ENCODE data around the gene ZNF287.
"Not testable (repeated sequence)": the region's sequence is repeated elsewhere in the genome, so short reads cannot be mapped to it uniquely, and the experiment has no call there.

Gene ZNF287
- 9.4 reads per million, percentile 30 among the genes with 10 or more reads in this experiment for total RNA-seq

- DNase-seq, result peak; percentile 90
Observed at GRCh38 chr17:16568541-16569357, at the start of gene ZNF287. Gene ZNF287, minus strand, starts transcription at chr17:16569204. Its CDS starts 1,473 bp downstream, at chr17:16567731.

GRCh38 chr17:16617481-16618060 lies 48.6 kb upstream of the ZNF287 start:
- no peak for DNase-seq

GRCh38 chr17:16599537-16599936 lies 30.5 kb upstream of the ZNF287 start:
- DNase-seq, result no peak

GRCh38 chr17:16593356-16594102 lies 24.5 kb upstream of the ZNF287 start:
- DNase-seq, result no peak

- peak; percentile 91 for DNase-seq
Observed at GRCh38 chr17:16589097-16589969, 20.3 kb upstream of the ZNF287 start.

- no peak for DNase-seq
Observed at GRCh38 chr17:16585796-16586195, 16.8 kb upstream of the ZNF287 start.

- peak; percentile 89 for DNase-seq
Observed at GRCh38 chr17:16584273-16584995, 15.4 kb upstream of the ZNF287 start.

GRCh38 chr17:16583781-16584180 lies 14.8 kb upstream of the ZNF287 start:
- no peak for DNase-seq

- no peak for DNase-seq
Observed at GRCh38 chr17:16573466-16573865, 4.5 kb upstream of the ZNF287 start.

- DNase-seq, result no peak
Observed at GRCh38 chr17:16569358-16569712, 331 bp upstream of the ZNF287 start.

- no peak for DNase-seq
Observed at GRCh38 chr17:16552637-16553045, 16.4 kb downstream of the ZNF287 start.

- no peak for DNase-seq
Observed at GRCh38 chr17:16551878-16552636, 16.9 kb downstream of the ZNF287 start.

GRCh38 chr17:16537130-16537458 lies 31.9 kb downstream of the ZNF287 start:
- no peak for DNase-seq

GRCh38 chr17:16534236-16534635 lies 34.8 kb downstream of the ZNF287 start:
- no peak for DNase-seq

GRCh38 chr17:16529906-16530305 lies 39.1 kb downstream of the ZNF287 start:
- DNase-seq, result no peak

- no peak for DNase-seq
Observed at GRCh38 chr17:16527298-16527697, 41.7 kb downstream of the ZNF287 start.

- not testable (repeated sequence) for DNase-seq
Observed at GRCh38 chr17:16525556-16525955, 43.4 kb downstream of the ZNF287 start.

GRCh38 chr17:16521070-16521727 lies 47.8 kb downstream of the ZNF287 start:
- peak; percentile 49 for DNase-seq

- no peak for DNase-seq
Observed at GRCh38 chr17:16519021-16519420, 50.0 kb downstream of the ZNF287 start.

GRCh38 chr17:16517477-16517876 lies 51.5 kb downstream of the ZNF287 start:
- no peak for DNase-seq

- DNase-seq, result no peak
Observed at GRCh38 chr17:16516594-16517051, 52.4 kb downstream of the ZNF287 start.
